ENCODE measurements around the gene SOX12.

DNA sequence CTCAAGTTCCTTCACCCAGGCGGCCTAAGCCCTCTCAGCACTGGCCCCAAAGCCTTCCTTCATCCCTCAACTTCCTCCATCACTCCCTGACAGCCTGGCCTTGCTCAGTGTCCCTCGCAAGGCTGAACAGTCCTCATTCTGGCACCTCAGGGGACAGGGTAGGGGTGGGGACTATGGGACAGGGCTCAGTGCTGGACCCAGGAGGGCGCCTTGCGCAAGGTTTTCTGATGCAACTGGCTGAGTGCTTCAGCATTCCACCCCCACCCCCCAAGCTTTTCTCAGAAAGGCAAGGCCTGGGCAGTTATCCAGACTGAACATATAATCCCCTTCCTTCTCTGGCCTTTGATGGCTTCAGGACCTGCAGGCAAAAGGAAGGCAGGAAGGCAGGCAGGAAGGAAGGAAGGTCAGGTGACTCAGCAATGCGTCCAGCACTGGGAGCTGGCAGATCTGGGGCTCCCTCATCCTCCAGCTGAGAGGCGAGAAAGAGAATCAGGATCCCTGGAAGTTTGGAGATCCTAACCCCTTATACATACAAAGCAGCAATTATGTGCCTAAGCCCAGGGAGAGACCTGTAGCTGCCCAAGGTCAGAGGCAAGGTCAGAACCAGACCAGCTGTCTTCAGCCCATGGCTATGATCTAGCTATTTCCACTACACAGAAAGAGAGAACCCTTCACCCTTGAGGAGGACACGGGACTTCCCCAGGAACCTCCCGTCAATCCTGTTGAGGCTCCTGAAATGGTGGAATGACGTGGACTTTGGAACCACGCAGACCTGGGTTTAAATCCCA, 46.6 kb downstream of the SOX12 start:
- TF ChIP-seq, protein P1, sequence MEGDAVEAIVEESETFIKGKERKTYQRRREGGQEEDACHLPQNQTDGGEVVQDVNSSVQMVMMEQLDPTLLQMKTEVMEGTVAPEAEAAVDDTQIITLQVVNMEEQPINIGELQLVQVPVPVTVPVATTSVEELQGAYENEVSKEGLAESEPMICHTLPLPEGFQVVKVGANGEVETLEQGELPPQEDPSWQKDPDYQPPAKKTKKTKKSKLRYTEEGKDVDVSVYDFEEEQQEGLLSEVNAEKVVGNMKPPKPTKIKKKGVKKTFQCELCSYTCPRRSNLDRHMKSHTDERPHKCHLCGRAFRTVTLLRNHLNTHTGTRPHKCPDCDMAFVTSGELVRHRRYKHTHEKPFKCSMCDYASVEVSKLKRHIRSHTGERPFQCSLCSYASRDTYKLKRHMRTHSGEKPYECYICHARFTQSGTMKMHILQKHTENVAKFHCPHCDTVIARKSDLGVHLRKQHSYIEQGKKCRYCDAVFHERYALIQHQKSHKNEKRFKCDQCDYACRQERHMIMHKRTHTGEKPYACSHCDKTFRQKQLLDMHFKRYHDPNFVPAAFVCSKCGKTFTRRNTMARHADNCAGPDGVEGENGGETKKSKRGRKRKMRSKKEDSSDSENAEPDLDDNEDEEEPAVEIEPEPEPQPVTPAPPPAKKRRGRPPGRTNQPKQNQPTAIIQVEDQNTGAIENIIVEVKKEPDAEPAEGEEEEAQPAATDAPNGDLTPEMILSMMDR (IDR thresholded peaks at IDR 0.05) = no peak
- no peak for TF ChIP-seq POLR2A (IDR thresholded peaks at IDR 0.05)

Measured in testis (tissue), 2 donors.